Suprapubic skin (tissue), 4 donors: Measurements from ENCODE around the gene FCRL6. TPM values are rescaled to one million over a fixed set of nuclear protein-coding genes. Genes with fewer than 3 reads are reported as not detected.

ENCODE experiments used
- DNase-seq, 2 donors: peaks; one replicate each; pipeline ENCODE4 v3.0.0-alpha.2; 2019; ENCODE audit warnings: low spot score in 2 of 2
- H3K27ac ChIP-seq: fragments of 200-600 bp; sonication (generic); one replicate; pipeline ENCODE4 v1.5.1; 2019
- H3K27me3 ChIP-seq: fragments of 200-600 bp; sonication (generic); one replicate; pipeline ENCODE4 v1.5.1; 2019
- H3K36me3 ChIP-seq: fragments of 200-600 bp; sonication (generic); one replicate; pipeline ENCODE4 v1.5.1; 2019
- H3K4me1 ChIP-seq: fragments of 200-600 bp; sonication (generic); one replicate; pipeline ENCODE4 v1.5.1; 2019
- H3K4me3 ChIP-seq: fragments of 200-600 bp; sonication (generic); one replicate; pipeline ENCODE4 v1.5.1; 2019; ENCODE audit warnings: mild to moderate bottlenecking
- H3K9me3 ChIP-seq: fragments of 200-600 bp; sonication (generic); one replicate; pipeline ENCODE4 v1.5.1; 2019
- EP300 ChIP-seq: sonication (generic); formaldehyde crosslinking; IDR thresholded peaks from one replicate; pipeline ENCODE4 v1.6.1; 2017; ENCODE audit warnings: antibody characterized with exemption
- POLR2A ChIP-seq, 2 donors: fragments of 450-650 bp; IDR thresholded peaks; one replicate each; pipeline ENCODE4 v1.6.1; 2017; ENCODE audit warnings: antibody characterized with exemption in 2 of 2, mild to moderate bottlenecking in 2 of 2, moderate library complexity in 2 of 2
- POLR2AphosphoS5 ChIP-seq, 3 donors: sonication (generic); formaldehyde crosslinking; IDR thresholded peaks; one replicate each; pipeline ENCODE4 v1.6.1; 2017; ENCODE audit warnings: antibody characterized with exemption in 3 of 3
- WGBS: methylation state at CpG from one replicate; pipeline ENCODE4 v1.1.5; 2018; 5-methylcytosine and 5-hydroxymethylcytosine counted together
- total RNA-seq, 4 donors: library from RNA; depleted of rRNA; stranded (reverse); fragments of >200 nt; gene quantifications; one replicate each; pipeline ENCODE4 v1.1.0, GENCODE V29; 2016
- TF ChIP-seq, protein P1 (sequence below), 2 donors: fragments of 200-600 bp in 1 of 2; fragments of 450-650 bp in 1 of 2; sonication (generic) in 1 of 2; IDR thresholded peaks; one replicate each; pipeline ENCODE4 v1.5.1; 2016 to 2019; ENCODE audit warnings: antibody characterized with exemption in 2 of 2, mild to moderate bottlenecking in 1 of 2, moderate library complexity in 1 of 2

Gene FCRL6, protein sequence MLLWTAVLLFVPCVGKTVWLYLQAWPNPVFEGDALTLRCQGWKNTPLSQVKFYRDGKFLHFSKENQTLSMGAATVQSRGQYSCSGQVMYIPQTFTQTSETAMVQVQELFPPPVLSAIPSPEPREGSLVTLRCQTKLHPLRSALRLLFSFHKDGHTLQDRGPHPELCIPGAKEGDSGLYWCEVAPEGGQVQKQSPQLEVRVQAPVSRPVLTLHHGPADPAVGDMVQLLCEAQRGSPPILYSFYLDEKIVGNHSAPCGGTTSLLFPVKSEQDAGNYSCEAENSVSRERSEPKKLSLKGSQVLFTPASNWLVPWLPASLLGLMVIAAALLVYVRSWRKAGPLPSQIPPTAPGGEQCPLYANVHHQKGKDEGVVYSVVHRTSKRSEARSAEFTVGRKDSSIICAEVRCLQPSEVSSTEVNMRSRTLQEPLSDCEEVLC
- total RNA-seq, result under 1 TPM in 1 of 4 donors, not detected in 3; 0.49 TPM

DNA sequence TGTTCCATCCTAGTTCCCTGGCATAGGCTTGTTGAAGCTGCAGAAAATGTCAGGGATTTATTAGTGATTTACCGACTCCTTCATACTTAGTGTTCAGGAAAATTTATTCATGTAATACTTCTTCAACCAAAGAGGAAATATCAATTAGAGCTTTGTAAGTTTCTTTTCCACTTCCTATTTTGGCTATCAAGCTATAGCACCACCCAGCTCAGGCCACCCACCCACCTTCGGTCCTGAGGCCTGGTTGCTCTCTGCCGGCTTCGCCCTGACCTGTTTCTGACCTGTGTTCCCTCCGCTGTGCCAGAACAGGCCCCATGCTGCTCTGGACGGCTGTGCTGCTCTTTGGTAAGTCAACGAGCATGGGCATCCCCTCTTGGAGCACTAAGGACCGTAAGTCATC is at the start of gene FCRL6:
Gene FCRL6, plus strand, starts transcription at position 250 of the 400 bp plus-strand sequence. Its CDS starts 65 bp downstream, at position 315.
- Histone ChIP-seq H3K4me3 (no peak within 1 kb of the TSS), H3K36me3 (no peaks in the 10 kb centered on the region), H3K27me3 (no peaks in the 10 kb centered on the region), H3K4me1 (peaks cover 4% of the 10 kb centered on the region), H3K27ac (no peak within 1 kb of the TSS), H3K9me3 (no peaks in the 10 kb centered on the region)
- WGBS, result 81% methylated on average over 8 of the region's 8 CpGs
- TF ChIP-seq, protein P1, sequence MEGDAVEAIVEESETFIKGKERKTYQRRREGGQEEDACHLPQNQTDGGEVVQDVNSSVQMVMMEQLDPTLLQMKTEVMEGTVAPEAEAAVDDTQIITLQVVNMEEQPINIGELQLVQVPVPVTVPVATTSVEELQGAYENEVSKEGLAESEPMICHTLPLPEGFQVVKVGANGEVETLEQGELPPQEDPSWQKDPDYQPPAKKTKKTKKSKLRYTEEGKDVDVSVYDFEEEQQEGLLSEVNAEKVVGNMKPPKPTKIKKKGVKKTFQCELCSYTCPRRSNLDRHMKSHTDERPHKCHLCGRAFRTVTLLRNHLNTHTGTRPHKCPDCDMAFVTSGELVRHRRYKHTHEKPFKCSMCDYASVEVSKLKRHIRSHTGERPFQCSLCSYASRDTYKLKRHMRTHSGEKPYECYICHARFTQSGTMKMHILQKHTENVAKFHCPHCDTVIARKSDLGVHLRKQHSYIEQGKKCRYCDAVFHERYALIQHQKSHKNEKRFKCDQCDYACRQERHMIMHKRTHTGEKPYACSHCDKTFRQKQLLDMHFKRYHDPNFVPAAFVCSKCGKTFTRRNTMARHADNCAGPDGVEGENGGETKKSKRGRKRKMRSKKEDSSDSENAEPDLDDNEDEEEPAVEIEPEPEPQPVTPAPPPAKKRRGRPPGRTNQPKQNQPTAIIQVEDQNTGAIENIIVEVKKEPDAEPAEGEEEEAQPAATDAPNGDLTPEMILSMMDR (IDR thresholded peaks at IDR 0.05), result no peak
- TF ChIP-seq POLR2A (IDR thresholded peaks at IDR 0.05), result no peak
- TF ChIP-seq POLR2AphosphoS5 (IDR thresholded peaks at IDR 0.05), result no peak
- no peak for TF ChIP-seq EP300
- no peak for DNase-seq

DNA sequence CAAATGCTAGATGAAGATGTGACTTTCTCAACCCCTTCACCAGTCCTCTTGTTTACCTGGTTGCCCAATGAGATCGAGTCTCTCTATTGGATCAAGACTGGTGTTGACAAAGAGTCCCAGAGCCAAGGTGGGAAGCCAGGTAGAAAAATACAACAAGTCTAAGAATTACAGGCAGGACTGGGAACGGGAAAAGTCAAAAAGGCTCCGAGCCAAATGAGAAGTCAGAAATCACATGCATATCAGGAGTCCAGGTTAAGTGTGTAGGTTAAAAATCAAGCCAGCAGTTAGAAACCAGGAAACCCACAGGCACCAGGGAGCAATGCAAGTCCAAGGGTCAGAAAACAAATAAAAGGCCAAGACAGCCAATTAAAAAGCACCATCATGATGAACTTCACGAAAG is 48.8 kb upstream of the FCRL6 start:
- 85% methylated on average over 4 of the region's 4 CpGs for WGBS
- peaks cover 2% of the 10 kb centered on the region for H3K4me1 ChIP-seq
- no peak for DNase-seq
- H3K9me3 ChIP-seq, result no peaks in the 10 kb centered on the region
- TF ChIP-seq, protein P1 (IDR thresholded peaks at IDR 0.05), result no peak
- TF ChIP-seq POLR2AphosphoS5 (IDR thresholded peaks at IDR 0.05) (no peak), POLR2A (IDR thresholded peaks at IDR 0.05) (no peak), EP300 (no peak)
- H3K27ac ChIP-seq, result no peak overlapping the region
- no peaks in the 10 kb centered on the region for H3K36me3 ChIP-seq
- peaks cover 5% of the 10 kb centered on the region for H3K27me3 ChIP-seq
- no peak overlapping the region for H3K4me3 ChIP-seq

- no peak for TF ChIP-seq POLR2A (IDR thresholded peaks at IDR 0.05)
- TF ChIP-seq, protein P1 (IDR thresholded peaks at IDR 0.05), result no peak
- no peak for TF ChIP-seq POLR2AphosphoS5 (IDR thresholded peaks at IDR 0.05)
- no peak for TF ChIP-seq EP300
- Histone ChIP-seq H3K4me3 (no peak overlapping the region), H3K4me1 (peaks cover 2% of the 10 kb centered on the region), H3K9me3 (no peaks in the 10 kb centered on the region), H3K27ac (no peak overlapping the region), H3K27me3 (peaks cover 5% of the 10 kb centered on the region), H3K36me3 (no peaks in the 10 kb centered on the region)
- 89% methylated on average over 3 of the region's 3 CpGs for WGBS
- DNase-seq, result no peak
These were observed 46.6 kb upstream of the FCRL6 start for GRCh38 chr1:159755451-159756007.

DNA sequence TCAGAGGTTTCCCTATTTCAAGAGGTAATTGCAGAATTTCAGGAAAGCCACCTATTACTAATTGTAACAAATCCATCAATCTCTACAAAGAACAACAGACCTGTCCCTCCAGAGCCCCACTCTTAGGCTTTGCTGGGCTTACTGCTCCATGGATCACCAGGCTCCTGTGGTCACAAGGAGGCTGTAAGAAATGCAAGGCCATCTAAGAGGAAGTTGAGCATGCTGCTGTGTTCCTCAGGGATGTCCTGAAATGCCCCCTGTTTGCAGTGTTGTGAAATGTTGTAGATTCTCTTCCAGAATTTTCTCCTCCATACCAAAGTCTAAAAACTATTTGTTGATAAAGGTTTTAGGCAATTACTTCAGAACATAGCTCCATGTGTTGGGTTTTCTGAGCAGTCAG is 45.8 kb upstream of the FCRL6 start:
- Histone ChIP-seq H3K9me3 (no peaks in the 10 kb centered on the region), H3K4me1 (peaks cover 2% of the 10 kb centered on the region), H3K36me3 (no peaks in the 10 kb centered on the region), H3K27ac (no peak overlapping the region), H3K27me3 (peaks cover 5% of the 10 kb centered on the region), H3K4me3 (no peak overlapping the region)
- TF ChIP-seq EP300, result no peak
- no peak for TF ChIP-seq POLR2AphosphoS5 (IDR thresholded peaks at IDR 0.05)
- TF ChIP-seq, protein P1 (IDR thresholded peaks at IDR 0.05), result no peak
- no peak for TF ChIP-seq POLR2A (IDR thresholded peaks at IDR 0.05)
- DNase-seq, result no peak

DNA sequence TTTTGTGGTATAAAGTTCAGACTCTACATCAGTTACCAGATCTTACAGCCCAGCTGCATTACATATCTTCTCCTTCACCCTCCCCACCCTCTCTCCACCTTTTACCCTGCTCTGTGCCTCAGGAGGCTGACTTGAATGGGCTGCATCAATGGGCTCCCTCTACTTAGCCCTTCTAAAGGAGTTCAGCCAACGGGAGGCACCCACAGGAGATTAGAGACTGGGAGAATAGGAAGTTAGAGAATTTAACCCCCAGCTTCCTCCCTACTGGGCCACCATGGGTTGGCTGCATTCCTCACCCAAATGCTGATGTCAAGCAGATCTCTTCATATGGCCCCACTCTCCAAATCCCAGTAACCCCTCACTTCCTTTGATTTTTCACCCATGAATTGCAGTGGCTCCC is 38.5 kb upstream of the FCRL6 start:
- Histone ChIP-seq H3K4me3 (no peak overlapping the region), H3K27me3 (no peaks in the 10 kb centered on the region), H3K27ac (no peak overlapping the region), H3K36me3 (no peaks in the 10 kb centered on the region), H3K9me3 (no peaks in the 10 kb centered on the region), H3K4me1 (no peaks in the 10 kb centered on the region)
- WGBS, result 23% methylated on average over 1 of the region's 1 CpG
- no peak for DNase-seq
- TF ChIP-seq EP300 (no peak), POLR2AphosphoS5 (IDR thresholded peaks at IDR 0.05) (no peak)
